ENCODE data around the gene SNRPB.

The SNRPB gene

GRCh38 chr20:2485661-2486060 lies 15.1 kb upstream of the SNRPB start:
- TF ChIP-seq CTCF (conservative IDR thresholded peaks at IDR 0.05; ENCODE audit: control insufficient read depth, insufficient read depth, low read depth, low read length), result no peak
- no peak overlapping the region for H3K4me3 ChIP-seq (ENCODE audit: control insufficient read depth, low read depth, low read length)
- no peak for DNase-seq (ENCODE audit: low read depth)

GRCh38 chr20:2485080-2485479 lies 14.5 kb upstream of the SNRPB start:
- TF ChIP-seq CTCF (conservative IDR thresholded peaks at IDR 0.05; ENCODE audit: control insufficient read depth, insufficient read depth, low read depth, low read length), result no peak
- H3K4me3 ChIP-seq (ENCODE audit: control insufficient read depth, low read depth, low read length), result no peak overlapping the region
- DNase-seq (ENCODE audit: low read depth), result no peak

- TF ChIP-seq CTCF (conservative IDR thresholded peaks at IDR 0.05; ENCODE audit: control insufficient read depth, insufficient read depth, low read depth, low read length), result no peak
- DNase-seq (ENCODE audit: low read depth), result no peak
- no peak overlapping the region for H3K4me3 ChIP-seq (ENCODE audit: control insufficient read depth, low read depth, low read length)
Observed at GRCh38 chr20:2483504-2483903, 12.9 kb upstream of the SNRPB start.

- DNase-seq (ENCODE audit: low read depth), result no peak
- H3K4me3 ChIP-seq (ENCODE audit: control insufficient read depth, low read depth, low read length), result no peak overlapping the region
Observed at GRCh38 chr20:2480381-2480780, 9.8 kb upstream of the SNRPB start.

GRCh38 chr20:2476742-2477615 lies 6.4 kb upstream of the SNRPB start:
- no peak for DNase-seq (ENCODE audit: low read depth)
- no peak overlapping the region for H3K4me3 ChIP-seq (ENCODE audit: control insufficient read depth, low read depth, low read length)
- peak; percentile 22 for TF ChIP-seq CTCF (conservative IDR thresholded peaks at IDR 0.05; ENCODE audit: control insufficient read depth, insufficient read depth, low read depth, low read length)

More at GRCh38 chr20:2480381-2480780, 9.8 kb upstream of the SNRPB start:
- TF ChIP-seq CTCF (conservative IDR thresholded peaks at IDR 0.05; ENCODE audit: control insufficient read depth, insufficient read depth, low read depth, low read length), result no peak

GRCh38 chr20:2475850-2476741 lies 5.5 kb upstream of the SNRPB start:
- H3K4me3 ChIP-seq (ENCODE audit: control insufficient read depth, low read depth, low read length), result no peak overlapping the region
- DNase-seq (ENCODE audit: low read depth), result no peak
- no peak for TF ChIP-seq CTCF (conservative IDR thresholded peaks at IDR 0.05; ENCODE audit: control insufficient read depth, insufficient read depth, low read depth, low read length)

Measured in fibroblast of mammary gland (primary cell).